AG20443 (cell line): ENCODE measurements around the gene WARS2.
A peak's percentile ranks its signal among the peaks of the same experiment; 100 is the strongest.

ENCODE experiments used
- DNase-seq: peaks from one replicate; pipeline ENCODE4 v3.0.0; 2012; ENCODE audit warnings: low spot score, mixed read lengths

The WARS2 gene

DNA sequence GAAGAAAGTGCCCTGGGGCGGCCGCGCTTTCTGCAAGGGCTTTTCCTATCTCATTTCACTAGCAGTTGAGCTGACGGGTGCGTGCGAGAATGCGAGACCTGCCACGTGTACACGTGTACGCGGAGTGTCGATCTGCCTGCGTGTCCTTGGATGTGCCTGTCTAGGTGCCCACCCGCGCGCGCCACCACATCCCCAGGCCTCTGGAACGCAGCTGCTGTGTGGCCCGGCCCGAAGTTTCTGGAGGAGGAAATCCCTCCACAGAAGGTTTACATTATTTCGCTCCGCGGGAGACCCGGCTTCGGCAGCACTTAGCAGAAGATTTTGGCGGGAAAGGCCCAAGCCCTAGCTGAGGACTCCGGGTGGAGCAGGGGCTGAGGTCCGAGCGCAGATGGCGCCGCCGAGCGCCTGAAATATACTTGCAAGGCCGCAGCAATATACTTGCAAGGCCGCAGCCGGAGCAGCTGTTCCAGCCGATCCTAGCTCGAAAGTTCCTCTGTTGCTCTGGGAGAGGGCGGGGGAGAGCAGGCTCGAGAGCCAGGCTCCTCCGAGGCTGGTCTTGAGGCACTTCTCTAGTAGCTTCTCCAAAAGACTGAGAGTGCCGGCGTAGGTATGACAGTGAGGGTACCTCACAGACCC is 156.2 kb downstream of the WARS2 start:
- DNase-seq: peak; percentile 59

DNA sequence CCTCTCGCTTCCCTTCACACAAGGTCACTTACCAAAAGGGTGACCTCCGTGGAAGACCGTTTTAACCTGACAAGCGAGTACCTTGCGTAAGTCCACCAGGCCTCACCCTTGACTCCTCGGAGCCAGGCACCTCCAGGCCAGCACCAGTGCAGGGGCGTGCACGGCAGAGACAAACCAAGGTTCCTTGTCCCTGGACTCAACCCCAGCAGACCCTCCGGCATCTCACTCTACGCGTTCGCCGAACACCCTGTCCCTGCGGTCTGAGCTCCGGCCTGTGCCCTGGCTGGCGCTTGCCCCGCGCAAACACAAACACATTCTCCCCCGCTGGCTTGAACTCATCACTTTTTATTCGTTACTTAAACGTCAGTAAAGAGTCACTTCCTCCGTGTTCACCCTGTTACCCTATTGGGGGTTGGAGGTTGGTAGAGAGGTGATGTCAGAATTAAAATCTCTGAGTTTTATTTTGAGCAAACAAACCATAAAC is 156.9 kb downstream of the WARS2 start:
- DNase-seq: no peak

DNA sequence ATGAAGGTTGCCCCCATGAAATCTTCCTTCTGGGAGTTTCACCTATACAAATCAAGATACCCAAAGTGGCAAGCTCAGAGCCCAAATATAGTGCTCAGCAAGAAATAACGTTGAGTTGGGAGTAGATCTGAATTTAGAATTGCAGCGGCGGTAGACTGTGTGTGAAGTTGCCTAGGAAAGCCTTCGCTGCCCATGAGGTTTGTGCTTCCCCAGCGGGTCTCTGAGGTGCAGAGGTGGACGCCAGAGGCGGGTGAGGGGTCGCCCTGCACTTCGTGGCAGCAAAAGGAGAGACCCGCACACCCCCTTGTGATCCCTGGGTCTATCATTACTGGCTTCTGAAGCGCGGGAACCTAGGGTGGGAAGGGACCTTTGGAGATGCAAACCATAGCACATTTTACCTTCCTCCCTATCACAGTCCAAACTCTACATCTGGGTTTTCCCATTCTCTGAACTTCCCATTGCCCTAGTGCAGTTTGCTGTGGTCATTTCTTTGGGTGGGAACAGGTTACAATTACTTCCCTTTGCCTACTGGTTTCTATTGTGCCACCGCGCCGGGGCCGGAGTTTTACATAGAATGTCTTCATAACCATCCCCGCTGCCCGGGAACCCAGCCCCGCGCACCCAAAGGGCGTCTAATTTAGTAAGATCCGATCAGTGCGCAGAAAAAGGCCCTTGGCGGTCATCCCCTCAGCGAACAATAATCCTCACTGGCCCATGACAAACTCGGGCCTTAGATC is 157.5 kb downstream of the WARS2 start:
- DNase-seq: no peak

DNA sequence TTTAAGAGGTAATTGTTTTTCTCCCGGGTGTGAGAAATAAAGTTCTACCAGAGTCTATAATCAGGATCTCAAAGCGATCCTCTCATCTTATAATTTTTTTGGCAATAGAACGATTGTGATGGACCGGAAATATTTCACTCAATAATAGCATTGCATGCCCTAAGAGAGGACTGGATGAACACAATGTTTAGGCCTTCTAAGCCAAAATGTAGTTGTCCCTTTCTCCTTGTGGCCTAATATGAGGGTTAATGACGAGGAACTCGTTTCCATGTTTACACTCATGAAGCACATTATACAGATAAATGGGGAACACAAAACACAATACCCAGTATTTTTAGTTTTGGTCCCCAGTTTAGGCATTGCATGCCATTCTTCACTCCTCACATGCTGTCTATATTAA is 158.2 kb downstream of the WARS2 start:
- no peak for DNase-seq

DNA sequence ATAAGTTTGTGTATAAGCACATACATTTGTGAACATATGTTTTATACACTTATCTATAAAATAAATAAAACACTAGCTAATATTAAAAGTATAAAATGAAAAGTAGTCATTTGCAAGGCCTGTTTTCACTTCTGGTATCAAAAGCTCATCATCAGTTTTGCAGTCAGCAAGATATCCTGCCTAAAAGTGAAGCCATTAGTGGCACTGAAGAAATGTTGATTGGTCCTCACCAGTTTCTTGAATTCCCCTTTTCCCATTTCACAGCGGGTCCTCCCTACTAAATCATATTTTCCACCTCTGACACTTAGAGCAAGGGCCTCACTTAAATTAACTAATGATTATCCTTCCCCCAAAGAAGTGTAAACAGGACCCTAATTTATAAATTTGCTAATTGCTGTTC is 159.0 kb downstream of the WARS2 start:
- no peak for DNase-seq
